ENCODE data around the gene CD7.

Gene CD7

GRCh38 chr17:82328141-82328993 lies 11.0 kb upstream of the CD7 start:
- DNase-seq, result no peak

GRCh38 chr17:82327757-82328140 lies 10.3 kb upstream of the CD7 start:
- no peak for DNase-seq

GRCh38 chr17:82327289-82327688 lies 9.9 kb upstream of the CD7 start:
- DNase-seq, result no peak

- no peak for DNase-seq
Observed at GRCh38 chr17:82325286-82326180, 8.1 kb upstream of the CD7 start.

- DNase-seq, result no peak
Observed at GRCh38 chr17:82324566-82325285, 7.3 kb upstream of the CD7 start.

- DNase-seq, result no peak
Observed at GRCh38 chr17:82323514-82324234, 6.3 kb upstream of the CD7 start.

GRCh38 chr17:82322526-82323453 lies 5.4 kb upstream of the CD7 start:
- DNase-seq, result no peak

- no peak for DNase-seq
Observed at GRCh38 chr17:82321947-82322466, 4.6 kb upstream of the CD7 start.

GRCh38 chr17:82320956-82321927 lies 3.8 kb upstream of the CD7 start:
- DNase-seq, result peak; percentile 79 to 88

- no peak for DNase-seq
Observed at GRCh38 chr17:82320140-82320840, 2.9 kb upstream of the CD7 start.

GRCh38 chr17:82319619-82320062 lies 2.2 kb upstream of the CD7 start:
- DNase-seq, result no peak

- DNase-seq, result no peak
Observed at GRCh38 chr17:82318772-82319606, 1.6 kb upstream of the CD7 start.

GRCh38 chr17:82318169-82318498 lies 726 bp upstream of the CD7 start:
- no peak for DNase-seq

- DNase-seq, result peak in 1 of 2 donors; percentile 25
Observed at GRCh38 chr17:82316651-82317393, 586 bp downstream of the CD7 start.

- DNase-seq, result peak; percentile 32 to 57
Observed at GRCh38 chr17:82315703-82316358, 1.6 kb downstream of the CD7 start.

- DNase-seq, result no peak
Observed at GRCh38 chr17:82314727-82315605, 2.4 kb downstream of the CD7 start.

All from CD4-positive, alpha-beta T cell treated with Interferon alpha-2 for 1 hour (primary cell).